Measurements from ENCODE around the gene DDX43.
"Not testable (repeated sequence)": the region's sequence is repeated elsewhere in the genome, so short reads cannot be mapped to it uniquely, and the experiment has no call there.

Gene DDX43

GRCh38 chr6:73394577-73395354 is at the start of gene DDX43:
TSS of gene DDX43 (plus strand) at chr6:73394828. CDS start at chr6:73394906, 78 bp downstream.
- no peak for DNase-seq (ENCODE audit: low read depth in 2 of 3, low spot score in 2 of 3)

- DNase-seq (ENCODE audit: low read depth in 2 of 3, low spot score in 2 of 3): no peak
Observed at GRCh38 chr6:73348550-73349204, 46.0 kb upstream of the DDX43 start.

DNA sequence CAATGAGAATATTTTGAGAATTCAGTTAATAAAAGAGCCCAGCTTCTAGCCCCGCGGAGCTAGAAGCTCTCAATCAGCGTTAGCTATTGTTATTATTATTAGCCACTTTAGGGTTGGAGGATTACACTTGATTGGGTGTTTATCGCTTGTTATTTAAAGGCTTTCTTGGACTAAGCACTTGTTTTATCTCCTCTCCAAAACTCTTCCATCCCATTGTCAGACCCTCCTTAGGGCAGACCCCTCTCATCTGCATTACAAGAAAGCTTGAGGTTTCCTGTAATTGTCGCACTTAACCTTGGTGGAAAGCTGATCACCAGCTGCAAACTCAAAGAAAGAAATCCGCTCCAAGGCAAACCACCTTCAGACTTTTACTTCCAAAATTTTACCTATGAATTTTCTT is 45.3 kb upstream of the DDX43 start:
- no peak for DNase-seq (ENCODE audit: low read depth in 2 of 3, low spot score in 2 of 3)

GRCh38 chr6:73353636-73354593 is 40.7 kb upstream of the DDX43 start, which contains the start of gene DPPA5:
TSS of gene DPPA5 (minus strand) at chr6:73354276. CDS start at chr6:73354225, 51 bp downstream.
- DNase-seq (ENCODE audit: low read depth in 2 of 3, low spot score in 2 of 3): no peak

- no peak for DNase-seq (ENCODE audit: low read depth in 2 of 3, low spot score in 2 of 3)
Observed at GRCh38 chr6:73362358-73362757, 32.3 kb upstream of the DDX43 start, which contains the start of gene KHDC3L. TSS of gene KHDC3L (plus strand) at chr6:73362658. CDS start at chr6:73362730, 72 bp downstream.

- no peak for DNase-seq (ENCODE audit: low read depth in 2 of 3, low spot score in 2 of 3)
Observed at GRCh38 chr6:73362869-73363536, 31.6 kb upstream of the DDX43 start.

- no peak for DNase-seq (ENCODE audit: low read depth in 2 of 3, low spot score in 2 of 3)
Observed at GRCh38 chr6:73363537-73363875, 31.1 kb upstream of the DDX43 start.

- DNase-seq (ENCODE audit: low read depth in 2 of 3, low spot score in 2 of 3): no peak
Observed at GRCh38 chr6:73364121-73364520, 30.5 kb upstream of the DDX43 start.

DNA sequence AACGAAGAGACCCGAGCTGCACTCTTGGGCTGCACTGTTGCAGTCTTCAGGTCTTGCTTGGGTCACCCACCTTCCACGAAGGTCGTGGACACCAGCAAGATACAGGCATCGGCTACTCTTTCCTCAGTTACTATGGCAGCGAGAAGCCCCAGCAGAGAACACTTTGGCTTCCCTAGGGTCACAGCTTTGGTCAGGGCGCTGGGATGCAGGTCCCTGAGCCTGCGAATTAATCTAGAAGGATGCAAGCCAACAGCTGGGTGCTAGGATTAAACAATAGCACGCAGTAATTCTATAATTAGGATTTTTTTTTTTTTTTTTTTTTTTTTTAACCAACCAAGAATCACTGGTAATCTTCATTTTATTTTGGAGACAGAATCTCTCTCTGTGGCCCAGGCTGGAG is 30.1 kb upstream of the DDX43 start:
- no peak for DNase-seq (ENCODE audit: low read depth in 2 of 3, low spot score in 2 of 3)

GRCh38 chr6:73367761-73368355 is 26.8 kb upstream of the DDX43 start:
- no peak for DNase-seq (ENCODE audit: low read depth in 2 of 3, low spot score in 2 of 3)

DNA sequence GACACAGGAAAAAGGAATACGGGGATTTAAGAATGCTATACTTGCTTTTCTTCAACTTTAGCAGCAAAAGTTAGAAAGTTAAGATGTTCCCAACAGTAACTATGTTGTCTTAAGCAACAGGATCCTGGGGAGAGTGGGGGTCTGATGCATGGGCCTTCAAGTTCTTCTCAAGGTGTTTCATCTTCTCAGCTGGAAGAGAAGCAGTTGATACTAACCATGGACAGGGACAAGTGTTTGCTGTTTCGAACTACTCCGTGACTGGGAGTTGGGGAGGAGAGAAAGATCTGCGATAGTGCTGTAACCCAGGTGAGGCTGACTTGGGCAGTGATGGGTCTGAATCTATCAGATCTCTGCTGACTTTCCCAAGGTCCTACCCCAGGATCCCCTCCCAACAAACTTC is 26.0 kb upstream of the DDX43 start:
- DNase-seq (ENCODE audit: low read depth in 2 of 3, low spot score in 2 of 3): no peak

DNA sequence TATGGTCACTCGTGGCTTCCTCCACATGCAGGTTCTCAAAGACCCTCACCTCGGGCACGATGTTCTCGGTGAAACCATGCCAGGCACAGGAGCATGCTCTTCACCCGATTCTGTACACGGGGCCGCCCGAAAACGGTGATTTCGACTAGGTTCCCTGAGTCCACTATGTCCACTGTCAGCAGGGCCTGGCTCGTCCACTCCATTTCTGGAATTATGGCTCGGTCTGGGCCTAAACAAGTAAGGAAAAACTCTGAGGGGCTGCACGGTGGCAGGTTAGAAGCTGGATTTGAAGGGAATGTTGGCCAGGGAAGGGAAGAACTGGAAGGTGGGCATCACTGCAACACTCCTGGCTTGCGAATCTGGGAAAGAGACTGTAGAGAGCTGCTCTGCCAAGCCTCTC is 25.5 kb upstream of the DDX43 start:
- no peak for DNase-seq (ENCODE audit: low read depth in 2 of 3, low spot score in 2 of 3)

GRCh38 chr6:73369563-73369962 is 25.1 kb upstream of the DDX43 start, which contains the start of gene OOEP:
TSS of gene OOEP (minus strand) at chr6:73369897. CDS start at chr6:73369792, 105 bp downstream.
- DNase-seq (ENCODE audit: low read depth in 2 of 3, low spot score in 2 of 3): no peak

DNA sequence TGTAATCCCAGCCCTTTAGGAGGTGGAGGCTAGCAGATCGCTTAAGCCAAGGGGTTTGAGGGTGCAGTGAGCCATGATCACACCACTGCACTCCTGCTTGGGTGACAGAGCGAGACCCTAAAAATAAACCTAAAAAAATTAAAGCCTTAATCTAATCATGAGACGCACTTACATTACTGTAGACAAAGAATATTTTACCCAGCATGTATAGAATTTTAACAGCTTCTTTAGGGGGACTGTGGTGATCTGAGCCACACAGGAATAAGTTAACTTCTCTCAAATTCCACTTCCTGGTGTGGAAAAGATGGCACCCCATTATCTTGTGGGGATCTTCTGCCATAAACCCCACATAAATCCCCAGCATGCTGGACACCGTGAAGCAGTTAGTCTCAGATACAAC is 22.6 kb upstream of the DDX43 start:
- DNase-seq (ENCODE audit: low read depth in 2 of 3, low spot score in 2 of 3): no peak

GRCh38 chr6:73372516-73372915 is 22.1 kb upstream of the DDX43 start:
- DNase-seq (ENCODE audit: low read depth in 2 of 3, low spot score in 2 of 3): no peak

DNA sequence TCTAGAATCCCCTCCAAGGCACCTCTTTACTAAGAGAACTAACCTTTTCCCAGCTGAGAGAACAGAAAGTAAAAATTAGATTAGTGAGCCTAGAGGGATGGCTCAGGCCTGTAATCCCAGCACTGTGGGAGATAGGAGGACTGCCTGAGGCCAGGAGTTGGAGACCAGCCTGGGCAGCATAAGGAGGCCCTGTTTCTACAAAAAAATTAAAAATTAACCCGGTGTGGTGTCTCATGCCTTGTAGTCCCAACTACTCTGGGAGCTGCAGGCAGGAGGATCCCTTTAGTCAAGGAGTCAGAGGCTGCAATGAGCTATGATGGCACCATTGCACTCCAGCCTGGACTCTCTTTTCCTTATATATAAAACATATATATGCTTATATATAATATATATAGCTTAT is 19.4 kb upstream of the DDX43 start:
- no peak for DNase-seq (ENCODE audit: low read depth in 2 of 3, low spot score in 2 of 3)

GRCh38 chr6:73377225-73377624 is 17.4 kb upstream of the DDX43 start:
- no peak for DNase-seq (ENCODE audit: low read depth in 2 of 3, low spot score in 2 of 3)

DNA sequence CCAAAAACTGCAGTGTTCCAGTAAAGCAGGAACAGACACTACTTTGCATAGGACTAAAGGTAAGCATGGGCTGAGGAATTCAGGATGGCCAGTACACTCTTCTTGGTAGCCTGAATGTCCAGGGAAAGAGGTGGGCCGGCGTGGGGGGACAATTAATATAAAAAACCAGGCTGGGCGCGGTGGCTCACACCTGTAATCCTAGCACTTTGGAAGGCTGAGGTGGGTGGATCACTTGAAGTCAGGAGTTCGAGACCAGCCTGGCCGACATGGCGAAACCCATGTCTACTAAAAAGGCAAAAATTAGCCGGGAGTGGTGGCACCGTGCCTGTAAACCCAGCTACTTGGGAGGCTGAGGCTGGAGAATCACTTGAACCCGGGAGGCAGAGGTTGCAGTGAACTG is 13.1 kb upstream of the DDX43 start:
- DNase-seq (ENCODE audit: low read depth in 2 of 3, low spot score in 2 of 3): not testable (repeated sequence)

- no peak for DNase-seq (ENCODE audit: low read depth in 2 of 3, low spot score in 2 of 3)
Observed at GRCh38 chr6:73382462-73383113, 12.0 kb upstream of the DDX43 start.

GRCh38 chr6:73388433-73388799 is 6.2 kb upstream of the DDX43 start:
- no peak for DNase-seq (ENCODE audit: low read depth in 2 of 3, low spot score in 2 of 3)
